BLaER1 treated with 17β-estradiol and CSF1 and Interleukin-3, amounts not matched to agents 10 nM and 100 nM (cell line): ENCODE measurements around the gene ANXA8.
"Not testable (repeated sequence)": the region's sequence is repeated elsewhere in the genome, so short reads cannot be mapped to it uniquely, and the experiment has no call there.

ENCODE experiments used
- H3K27ac ChIP-seq, 11 experiments: shearing (Covaris generic); formaldehyde crosslinking; 2 replicates each; pipeline ENCODE4 v1.8.1; 2022
- H3K27me3 ChIP-seq, 11 experiments: shearing (Covaris generic); formaldehyde crosslinking; 2 replicates each; pipeline ENCODE4 v1.8.1; 2022
- H3K36me3 ChIP-seq, 11 experiments: shearing (Covaris generic); formaldehyde crosslinking; 2 replicates each; pipeline ENCODE4 v1.8.1; 2022
- H3K4me1 ChIP-seq, 10 experiments: shearing (Covaris generic); formaldehyde crosslinking; 2 replicates each; pipeline ENCODE4 v1.8.1; 2022
- H3K4me2 ChIP-seq, 11 experiments: shearing (Covaris generic); formaldehyde crosslinking; 2 replicates each; pipeline ENCODE4 v1.8.1; 2022
- H3K4me3 ChIP-seq, 10 experiments: shearing (Covaris generic); formaldehyde crosslinking; 2 replicates each; pipeline ENCODE4 v1.8.1; 2022
- H3K9ac ChIP-seq, 11 experiments: shearing (Covaris generic); formaldehyde crosslinking; 2 replicates each; pipeline ENCODE4 v1.8.1; 2022
- H3K9me3 ChIP-seq, 11 experiments: shearing (Covaris generic); formaldehyde crosslinking; replicated peaks in 1 of 11; 2 replicates each; pipeline ENCODE4 v1.8.1; 2022
- H4K20me1 ChIP-seq, 11 experiments: shearing (Covaris generic); formaldehyde crosslinking; 2 replicates each; pipeline ENCODE4 v1.8.1; 2022

The ANXA8 gene

GRCh38 chr10:47473516-47473915 is 10.4 kb downstream of the ANXA8 start:
- H3K9ac ChIP-seq, H3K27me3 ChIP-seq, H3K36me3 ChIP-seq, H4K20me1 ChIP-seq, H3K4me1 ChIP-seq, H3K4me2 ChIP-seq, H3K9me3 ChIP-seq, H3K4me3 ChIP-seq, H3K27ac ChIP-seq: not testable (repeated sequence)

- not testable (repeated sequence) for H3K9ac ChIP-seq, H3K9me3 ChIP-seq, H3K4me2 ChIP-seq, H3K4me1 ChIP-seq, H4K20me1 ChIP-seq, H3K27ac ChIP-seq, H3K36me3 ChIP-seq, H3K4me3 ChIP-seq, H3K27me3 ChIP-seq
These were observed 11.3 kb downstream of the ANXA8 start for GRCh38 chr10:47472647-47473046.

GRCh38 chr10:47472072-47472471 is 11.8 kb downstream of the ANXA8 start:
- not testable (repeated sequence) for H3K27ac ChIP-seq, H3K9ac ChIP-seq

GRCh38 chr10:47468731-47469528 is 15.0 kb downstream of the ANXA8 start:
- H3K9me3 ChIP-seq, H3K27ac ChIP-seq, H3K4me1 ChIP-seq, H3K27me3 ChIP-seq, H3K4me2 ChIP-seq, H3K4me3 ChIP-seq, H3K36me3 ChIP-seq, H3K9ac ChIP-seq, H4K20me1 ChIP-seq: not testable (repeated sequence)

More at GRCh38 chr10:47472072-47472471, 11.8 kb downstream of the ANXA8 start:
- H3K36me3 ChIP-seq, H3K4me1 ChIP-seq, H3K4me2 ChIP-seq, H3K4me3 ChIP-seq, H4K20me1 ChIP-seq, H3K27me3 ChIP-seq, H3K9me3 ChIP-seq: not testable (repeated sequence)

- H3K9ac ChIP-seq, H4K20me1 ChIP-seq, H3K4me3 ChIP-seq: not testable (repeated sequence)
These were observed 16.0 kb downstream of the ANXA8 start for GRCh38 chr10:47467957-47468356.

GRCh38 chr10:47467458-47467857 is 16.5 kb downstream of the ANXA8 start:
- not testable (repeated sequence) for H3K4me3 ChIP-seq, H3K9ac ChIP-seq, H3K27ac ChIP-seq, H3K4me1 ChIP-seq, H3K4me2 ChIP-seq, H3K9me3 ChIP-seq, H4K20me1 ChIP-seq, H3K27me3 ChIP-seq, H3K36me3 ChIP-seq

More at GRCh38 chr10:47467957-47468356, 16.0 kb downstream of the ANXA8 start:
- H3K27ac ChIP-seq, H3K9me3 ChIP-seq, H3K4me2 ChIP-seq, H3K27me3 ChIP-seq, H3K36me3 ChIP-seq, H3K4me1 ChIP-seq: not testable (repeated sequence)

- H3K27me3 ChIP-seq, H3K4me1 ChIP-seq, H4K20me1 ChIP-seq, H3K4me2 ChIP-seq, H3K9ac ChIP-seq, H3K9me3 ChIP-seq, H3K36me3 ChIP-seq, H3K27ac ChIP-seq, H3K4me3 ChIP-seq: not testable (repeated sequence)
These were observed 18.5 kb downstream of the ANXA8 start for GRCh38 chr10:47465216-47465917.

- not testable (repeated sequence) for H3K27ac ChIP-seq, H3K4me2 ChIP-seq, H3K4me1 ChIP-seq
These were observed 21.1 kb downstream of the ANXA8 start for GRCh38 chr10:47462577-47463358.

GRCh38 chr10:47461261-47461687 is 22.6 kb downstream of the ANXA8 start:
- not testable (repeated sequence) for H3K27ac ChIP-seq, H4K20me1 ChIP-seq, H3K27me3 ChIP-seq, H3K36me3 ChIP-seq, H3K4me1 ChIP-seq, H3K9me3 ChIP-seq
- Histone ChIP-seq H3K4me3 (0 out of 20 replicates have a peak overlapping the region, but pooled peaks of 1 of the 10 experiments have one; percentile 18), H3K9ac (peak overlapping the region in 1 of 11 experiments; percentile 36; a peak in 1 of 22 replicates), H3K4me2 (peak overlapping the region in 10 of 11 experiments; percentile 43 to 65 (median 49); a peak in 20 of 22 replicates)

More at GRCh38 chr10:47462577-47463358, 21.1 kb downstream of the ANXA8 start:
- H4K20me1 ChIP-seq, H3K4me3 ChIP-seq, H3K9ac ChIP-seq, H3K9me3 ChIP-seq, H3K27me3 ChIP-seq, H3K36me3 ChIP-seq: not testable (repeated sequence)
